Embryonic facial prominence (tissue), 1 donor: Measurements from ENCODE around the gene LRCH1.

Experiments
- DNase-seq: peaks from one replicate; pipeline ENCODE4 v3.0.0-alpha.2; 2016; ENCODE audit errors: extremely low spot score

The LRCH1 gene

GRCh38 chr13:46712524-46712923 is 159.6 kb downstream of the LRCH1 start:
- DNase-seq, result no peak

- DNase-seq, result no peak
These were observed 162.4 kb downstream of the LRCH1 start for GRCh38 chr13:46715363-46715762.

- no peak for DNase-seq
These were observed 163.9 kb downstream of the LRCH1 start for GRCh38 chr13:46716821-46717220.

GRCh38 chr13:46717275-46717674 is 164.3 kb downstream of the LRCH1 start:
- no peak for DNase-seq

GRCh38 chr13:46717856-46718255 is 164.9 kb downstream of the LRCH1 start:
- no peak for DNase-seq

GRCh38 chr13:46720189-46720588 is 167.2 kb downstream of the LRCH1 start:
- DNase-seq, result no peak

GRCh38 chr13:46721054-46721453 is 168.1 kb downstream of the LRCH1 start:
- DNase-seq, result peak; percentile 42

GRCh38 chr13:46726347-46726746 is 173.4 kb downstream of the LRCH1 start:
- no peak for DNase-seq

GRCh38 chr13:46728777-46729176 is 175.8 kb downstream of the LRCH1 start:
- no peak for DNase-seq

GRCh38 chr13:46731535-46731934 is 178.6 kb downstream of the LRCH1 start:
- no peak for DNase-seq

- DNase-seq, result no peak
These were observed 182.5 kb downstream of the LRCH1 start for GRCh38 chr13:46735425-46735824.

GRCh38 chr13:46736541-46737310 is 183.8 kb downstream of the LRCH1 start:
- DNase-seq, result no peak

- no peak for DNase-seq
These were observed 185.1 kb downstream of the LRCH1 start for GRCh38 chr13:46738055-46738454.

- DNase-seq, result no peak
These were observed 185.8 kb downstream of the LRCH1 start for GRCh38 chr13:46738766-46739165.

GRCh38 chr13:46739447-46740098 is 186.6 kb downstream of the LRCH1 start:
- no peak for DNase-seq

GRCh38 chr13:46743191-46743590 is 190.2 kb downstream of the LRCH1 start:
- no peak for DNase-seq

- no peak for DNase-seq
These were observed 192.1 kb downstream of the LRCH1 start for GRCh38 chr13:46745062-46745461.

- DNase-seq, result no peak
These were observed 192.7 kb downstream of the LRCH1 start for GRCh38 chr13:46745706-46746105.

- DNase-seq, result no peak
These were observed 194.3 kb downstream of the LRCH1 start for GRCh38 chr13:46747031-46747820.

- DNase-seq, result no peak
These were observed 195.3 kb downstream of the LRCH1 start for GRCh38 chr13:46748300-46748699.

GRCh38 chr13:46749951-46750350 is 197.0 kb downstream of the LRCH1 start:
- DNase-seq, result no peak

- no peak for DNase-seq
These were observed 199.1 kb downstream of the LRCH1 start for GRCh38 chr13:46751811-46752635.
